SH-SY5Y (cell line): ENCODE results near the gene GFOD1.

ENCODE experiments used
- GATA2 ChIP-seq: IDR thresholded peaks from 2 replicates; pipeline ENCODE4 v1.6.1; 2011; ENCODE audit warnings: mild to moderate bottlenecking, low read depth, low read length
- GATA3 ChIP-seq: IDR thresholded peaks from 2 replicates; pipeline ENCODE4 v1.6.1; 2011; ENCODE audit warnings: low read depth, mild to moderate bottlenecking, low read length, moderate library complexity

DNA sequence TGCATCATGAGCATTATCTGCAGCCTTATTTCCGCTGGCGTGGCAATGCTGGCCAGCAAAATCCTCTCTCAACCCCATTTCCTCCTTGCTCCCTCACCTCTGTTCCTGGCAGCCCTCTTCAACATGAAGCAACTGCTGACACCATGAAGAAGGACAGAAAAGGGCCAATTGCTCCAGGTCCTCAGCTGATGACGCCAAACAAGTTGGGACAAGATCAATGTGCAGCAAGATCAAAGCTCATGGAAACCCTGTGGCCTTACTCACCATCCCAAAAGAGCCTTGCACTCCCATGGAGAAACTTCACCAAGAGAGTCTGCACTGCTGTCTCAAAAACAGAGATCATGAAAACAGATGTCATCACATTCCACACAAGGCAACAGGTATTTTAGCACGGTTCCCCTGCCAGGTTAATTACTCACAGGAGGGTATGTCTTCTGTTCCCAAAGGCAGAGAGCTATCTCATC is 7.4 kb downstream of the GFOD1 start:
- TF ChIP-seq GATA2, result no peak
- TF ChIP-seq GATA3, result no peak
